Liver (tissue), 9 donors: Measurements from ENCODE around the gene CNN1. TPM values are rescaled to one million over a fixed set of nuclear protein-coding genes. Genes with fewer than 3 reads are reported as not detected.

Experiments used
- DNase-seq: peaks from one replicate; pipeline ENCODE4 v3.0.0-alpha.2; 2017; ENCODE audit warnings: low spot score
- H3K27ac ChIP-seq, 2 donors: one replicate each; pipeline ENCODE4 v1.7.0; 2013; ENCODE audit warnings: inconsistent platforms in 2 of 2, low read length in 2 of 2, control low read depth in 1 of 2, low read depth in 1 of 2, mild to moderate bottlenecking in 1 of 2
- H3K27me3 ChIP-seq, 4 donors: one replicate each; pipeline versions ENCODE4 v1.6.1 to v1.7.0; 2013; ENCODE audit warnings: low read length in 3 of 4, inconsistent platforms in 1 of 4, mild to moderate bottlenecking in 1 of 4, moderate library complexity in 1 of 4; ENCODE audit not compliant: control insufficient read depth in 4 of 4, insufficient read depth in 4 of 4
- H3K36me3 ChIP-seq, 4 donors: one replicate each; pipeline versions ENCODE4 v1.6.1 to v1.7.0; 2013; ENCODE audit warnings: low read length in 3 of 4, mild to moderate bottlenecking in 3 of 4, low read depth in 1 of 4, moderate library complexity in 1 of 4; ENCODE audit not compliant: control insufficient read depth in 4 of 4, insufficient read depth in 3 of 4
- H3K4me1 ChIP-seq, 4 donors: one replicate each; pipeline versions ENCODE4 v1.6.1 to v1.7.0; 2013; ENCODE audit warnings: low read length in 3 of 4, mild to moderate bottlenecking in 3 of 4, moderate library complexity in 1 of 4; ENCODE audit not compliant: control insufficient read depth in 4 of 4, insufficient read depth in 4 of 4
- H3K4me3 ChIP-seq, 3 donors: one replicate each; pipeline versions ENCODE4 v1.6.1 to v1.7.0; 2013; ENCODE audit warnings: low read length in 3 of 3, control low read depth in 1 of 3, low read depth in 1 of 3, mild to moderate bottlenecking in 1 of 3
- H3K9ac ChIP-seq, 2 donors: one replicate each; pipeline ENCODE4 v1.7.0; 2013; ENCODE audit warnings: low read length in 2 of 2, mild to moderate bottlenecking in 2 of 2, moderate library complexity in 2 of 2, control low read depth in 1 of 2, low read depth in 1 of 2
- H3K9me3 ChIP-seq, 4 donors: one replicate each; pipeline versions ENCODE4 v1.6.1 to v1.7.0; 2013; ENCODE audit warnings: low read length in 3 of 4; ENCODE audit not compliant: control insufficient read depth in 4 of 4
- CTCF ChIP-seq: fragments of 150-350 bp; IDR thresholded peaks from 2 replicates; pipeline ENCODE4 v1.5.1; 2017; ENCODE audit warnings: improper control_type of control experiment, low read depth, low read length; ENCODE audit not compliant: missing input control
- FOXA1 ChIP-seq: IDR thresholded peaks from 2 replicates; pipeline ENCODE4 v1.6.1; 2016; ENCODE audit warnings: antibody characterized with exemption
- FOXA2 ChIP-seq: IDR thresholded peaks from 2 replicates; pipeline ENCODE4 v1.6.1; 2016; ENCODE audit warnings: antibody characterized with exemption
- GABPA ChIP-seq, 2 donors: IDR thresholded peaks in 1 of 2; conservative IDR thresholded peaks in 1 of 2; 2 replicates each; pipeline ENCODE4 v1.6.1; 2016; ENCODE audit warnings: antibody characterized with exemption in 2 of 2, mild to moderate bottlenecking in 1 of 2, moderate library complexity in 1 of 2
- HNF4A ChIP-seq, 2 donors: conservative IDR thresholded peaks; 2 replicates each; pipeline ENCODE4 v1.6.1; 2016; ENCODE audit warnings: antibody characterized with exemption in 2 of 2, mild to moderate bottlenecking in 2 of 2
- HNF4G ChIP-seq: IDR thresholded peaks from 2 replicates; pipeline ENCODE4 v1.6.1; 2016; ENCODE audit warnings: antibody characterized with exemption
- JUND ChIP-seq, 2 donors: IDR thresholded peaks; 2 replicates each; pipeline ENCODE4 v1.6.1; 2016; ENCODE audit warnings: antibody characterized with exemption in 2 of 2
- MAX ChIP-seq: IDR thresholded peaks from 2 replicates; pipeline ENCODE4 v1.6.1; 2016; ENCODE audit warnings: antibody characterized with exemption
- NR2F2 ChIP-seq: IDR thresholded peaks from 2 replicates; pipeline ENCODE4 v1.6.1; 2016; ENCODE audit warnings: antibody characterized with exemption
- RAD21 ChIP-seq, 2 donors: IDR thresholded peaks; 2 replicates each; pipeline ENCODE4 v1.6.1; 2016; ENCODE audit warnings: antibody characterized with exemption in 2 of 2, mild to moderate bottlenecking in 2 of 2
- REST ChIP-seq: IDR thresholded peaks from 2 replicates; pipeline ENCODE4 v1.6.1; 2016; ENCODE audit warnings: antibody characterized with exemption, mild to moderate bottlenecking
- RXRA ChIP-seq, 2 donors: IDR thresholded peaks; 2 replicates each; pipeline ENCODE4 v1.6.1; 2017 to 2018; ENCODE audit warnings: antibody characterized with exemption in 2 of 2, mild to moderate bottlenecking in 1 of 2
- YY1 ChIP-seq: IDR thresholded peaks from 2 replicates; pipeline ENCODE4 v1.6.1; 2016; ENCODE audit warnings: antibody characterized with exemption, mild to moderate bottlenecking
- ZBTB33 ChIP-seq: IDR thresholded peaks from 2 replicates; pipeline ENCODE4 v1.6.1; 2016; ENCODE audit warnings: antibody characterized with exemption
- WGBS: extraction: QIAGEN DNeasy Blood & Tissue Kit; methylation state at CpG from one replicate; pipeline ENCODE4 v1.1.7; 2013; 5-methylcytosine and 5-hydroxymethylcytosine counted together
- polyA plus RNA-seq, 2 donors: library from polyadenylated mRNA; stranded (reverse) in 1 of 2; unstranded in 1 of 2; fragments of 200-250 nt in 1 of 2; fragments of >200 nt in 1 of 2; fragmentation: Nextera tagmentation in 1 of 2; extraction: Ambion mirVana in 1 of 2; gene quantifications; one replicate each; pipeline versions ENCODE4 v1.2.1 to v1.2.3, GENCODE V29; 2013 to 2015
- total RNA-seq, 2 donors: library from RNA; depleted of rRNA; stranded (reverse); fragments of >200 nt; gene quantifications; one replicate each; pipeline ENCODE4 v1.2.3, GENCODE V29; 2014
- donor health status: healthy.
- donor health status: healthy.
- donor health status: healthy.
- donor health status: healthy.
- donor health status: healthy.

The CNN1 gene
- total and polyA plus RNA-seq, 4 donors = 0.09 to 5.9 (median 2.2) TPM

- TF ChIP-seq REST = no peak
These were observed 31.7 kb upstream of the CNN1 start (continued) for GRCh38 chr19:11506967-11507366.

- 92% methylated on average over 18 of the region's 18 CpGs for WGBS
- no peak for DNase-seq
- peaks cover 0 to 15% (median 2%) of the 10 kb centered on the region in 4 donors for H3K36me3 ChIP-seq
- no peak overlapping the region for H3K27ac ChIP-seq
- TF ChIP-seq CTCF = no peak
- no peak for TF ChIP-seq FOXA2
- TF ChIP-seq FOXA1 = no peak
- TF ChIP-seq RXRA (IDR thresholded peaks at IDR 0.05) = no peak
- TF ChIP-seq YY1 = no peak
- TF ChIP-seq RAD21 (IDR thresholded peaks at IDR 0.05) = no peak
- TF ChIP-seq HNF4A (conservative IDR thresholded peaks at IDR 0.05) = no peak
- TF ChIP-seq JUND (IDR thresholded peaks at IDR 0.05) = no peak
- no peak for TF ChIP-seq MAX
- TF ChIP-seq NR2F2 = no peak
- no peak for TF ChIP-seq HNF4G
- H3K9me3 ChIP-seq = no peaks in the 10 kb centered on the region
- H3K4me3 ChIP-seq = no peak overlapping the region
- H3K9ac ChIP-seq = no peak overlapping the region
- peaks cover 5 to 14% (median 12%) of the 10 kb centered on the region in 4 donors for H3K4me1 ChIP-seq
- H3K27me3 ChIP-seq = no peaks in the 10 kb centered on the region
These were observed 31.1 kb upstream of the CNN1 start for GRCh38 chr19:11507370-11508078.

GRCh38 chr19:11510444-11510843 lies 28.2 kb upstream of the CNN1 start:
- DNase-seq = no peak
- WGBS = 97% methylated on average over 8 of the region's 8 CpGs
- TF ChIP-seq REST = no peak
- no peak for TF ChIP-seq GABPA (IDR thresholded peaks at IDR 0.05 in 1 of 2, conservative IDR thresholded peaks at IDR 0.05 in 1 of 2)
- no peak for TF ChIP-seq ZBTB33
- Histone ChIP-seq H3K27ac (no peak overlapping the region), H3K9me3 (no peaks in the 10 kb centered on the region), H3K4me1 (peaks cover 3 to 6% (median 6%) of the 10 kb centered on the region in 4 donors), H3K4me3 (no peak overlapping the region), H3K36me3 (peaks cover 0 to 27% (median 3%) of the 10 kb centered on the region in 4 donors), H3K27me3 (no peaks in the 10 kb centered on the region), H3K9ac (no peak overlapping the region)
